GM21529 (cell line): Measurements from ENCODE around the gene PABPN1.
"Not testable (repeated sequence)": the region's sequence is repeated elsewhere in the genome, so short reads cannot be mapped to it uniquely, and the experiment has no call there.

Source experiments
- ATAC-seq: cut with Tn5 transposase; IDR thresholded peaks from one replicate; pipeline ENCODE4 v1.9.1; 2021; ENCODE audit not compliant: unreplicated experiment

The PABPN1 gene

GRCh38 chr14:23301288-23301968 lies 19.8 kb upstream of the PABPN1 start:
- ATAC-seq = peak; percentile 75

DNA sequence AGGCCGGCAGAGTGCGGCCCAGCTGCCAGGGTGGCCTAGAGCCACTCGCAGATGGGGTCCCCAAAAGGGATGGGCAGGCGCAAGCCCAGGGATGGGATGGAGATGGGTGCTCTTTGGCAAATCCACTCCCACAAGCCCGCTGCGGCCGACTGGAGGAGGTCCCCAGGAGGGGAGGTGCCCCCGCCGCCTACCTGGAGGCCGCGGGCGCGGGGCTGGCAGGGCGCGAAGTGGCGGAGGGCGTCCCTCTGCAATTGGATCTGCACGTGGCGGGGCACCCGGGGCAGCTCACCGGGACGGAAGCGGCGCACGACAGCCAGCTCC lies 19.3 kb upstream of the PABPN1 start:
- ATAC-seq = peak; percentile 8

DNA sequence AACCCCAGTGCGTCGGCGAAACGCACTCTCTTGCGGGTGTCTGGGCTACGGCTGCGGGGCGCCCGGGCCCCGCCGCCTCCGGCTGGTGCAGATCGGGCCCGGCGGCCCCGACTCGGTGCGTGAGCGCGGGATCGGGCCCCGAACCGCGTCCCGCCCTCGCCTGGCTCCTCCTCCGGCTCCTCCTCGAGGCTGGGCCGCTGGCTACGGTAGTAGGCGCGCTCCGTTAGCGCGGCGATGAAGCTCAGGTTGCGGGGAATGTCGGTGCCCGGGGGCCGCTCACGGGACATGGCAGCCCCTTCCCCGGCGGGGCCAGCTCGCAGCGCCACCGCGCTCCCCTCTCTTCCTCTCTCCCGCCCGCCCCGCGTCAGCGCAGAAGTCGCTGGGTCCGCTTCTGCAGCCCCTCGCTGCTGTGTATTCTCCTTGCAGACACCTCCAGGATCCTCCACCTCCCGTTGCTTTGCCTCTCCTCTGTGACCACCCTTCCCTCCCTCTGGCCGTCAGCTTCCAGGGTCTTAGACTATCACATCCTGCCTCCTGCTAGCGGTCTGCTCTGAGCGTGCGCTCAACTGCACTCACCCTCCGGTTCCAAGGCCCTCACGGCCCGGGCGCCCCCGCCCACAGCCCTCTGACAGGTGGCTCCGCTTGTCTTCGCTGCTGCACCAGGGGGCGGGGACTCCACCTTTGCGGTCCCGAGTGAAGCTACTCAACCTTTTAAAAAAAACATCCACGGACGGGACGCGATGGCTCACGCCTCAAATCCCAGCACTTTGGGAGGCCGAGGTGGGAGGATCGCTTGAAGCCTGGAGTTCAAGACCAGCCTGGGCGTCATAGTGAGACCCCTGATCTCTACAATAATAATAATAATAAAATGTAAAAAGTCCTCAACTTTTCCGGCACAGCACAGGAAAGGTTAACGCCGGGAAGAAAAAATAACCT lies 18.7 kb upstream of the PABPN1 start, which contains the start of gene PPP1R3E:
TSS of gene PPP1R3E (minus strand) at position 570 of the 936 bp plus-strand sequence. CDS start at position 287, 283 bp downstream.
- peak; percentile 40 for ATAC-seq

DNA sequence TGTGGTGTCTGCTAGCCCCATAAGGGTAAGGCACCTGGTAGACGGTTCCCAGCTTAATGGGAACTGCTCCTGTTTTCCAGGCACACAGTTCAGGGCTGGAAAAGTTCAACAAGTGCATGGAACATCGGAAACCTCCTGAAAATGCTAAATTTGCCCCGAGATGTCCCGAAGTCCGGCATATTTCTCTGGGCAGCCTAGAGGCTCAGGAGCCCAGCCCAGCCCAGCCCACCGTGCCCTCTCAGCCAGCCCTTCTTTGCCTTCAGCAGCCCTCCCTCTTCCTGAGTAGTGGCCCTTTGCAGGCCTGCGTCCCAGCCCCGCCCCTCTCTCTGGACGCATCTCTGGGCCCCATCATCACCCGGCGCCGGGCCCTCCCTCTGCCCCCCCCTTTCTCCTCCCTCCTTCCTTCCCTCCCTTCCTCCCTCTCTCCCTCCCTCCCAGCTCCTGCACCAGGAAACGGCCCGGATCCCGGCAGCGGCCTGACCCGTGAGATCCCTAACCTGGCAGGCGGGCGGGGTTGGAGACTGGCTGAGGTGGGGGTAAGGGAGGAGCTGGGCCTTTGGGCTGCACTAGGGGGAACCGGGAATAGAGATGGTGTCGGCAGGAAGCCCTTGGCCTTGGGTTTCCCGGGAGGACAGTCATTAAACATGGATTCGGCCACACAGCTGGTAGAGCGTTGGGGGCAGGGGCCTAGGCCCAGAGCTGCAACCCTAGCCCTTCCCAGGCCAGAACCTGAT lies 14.7 kb upstream of the PABPN1 start, which contains the start of gene BCL2L2:
TSS of gene BCL2L2 (plus strand) at position 422 of the 734 bp plus-strand sequence. CDS start 935 bp downstream, outside the sequence.
- ATAC-seq = no peak

DNA sequence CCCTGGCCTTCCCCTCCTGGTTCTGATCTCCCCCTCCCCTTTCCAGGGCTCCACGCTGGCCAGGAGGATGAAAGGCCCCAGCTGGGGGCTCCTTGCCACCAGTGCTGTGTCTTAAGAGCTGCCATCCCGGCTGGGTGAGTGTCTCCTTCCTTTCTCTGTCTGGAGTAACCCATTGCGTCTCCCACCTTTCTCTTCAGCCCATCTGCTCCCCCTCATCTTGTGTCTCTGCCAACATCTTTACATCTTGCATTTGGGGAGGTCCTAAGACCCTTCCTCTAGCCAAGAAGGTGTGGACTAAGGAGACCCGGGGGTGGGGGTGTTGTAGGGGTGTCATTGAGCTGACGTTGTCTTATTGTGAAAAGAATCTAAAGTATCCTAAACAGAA lies 14.1 kb upstream of the PABPN1 start:
- ATAC-seq = no peak

DNA sequence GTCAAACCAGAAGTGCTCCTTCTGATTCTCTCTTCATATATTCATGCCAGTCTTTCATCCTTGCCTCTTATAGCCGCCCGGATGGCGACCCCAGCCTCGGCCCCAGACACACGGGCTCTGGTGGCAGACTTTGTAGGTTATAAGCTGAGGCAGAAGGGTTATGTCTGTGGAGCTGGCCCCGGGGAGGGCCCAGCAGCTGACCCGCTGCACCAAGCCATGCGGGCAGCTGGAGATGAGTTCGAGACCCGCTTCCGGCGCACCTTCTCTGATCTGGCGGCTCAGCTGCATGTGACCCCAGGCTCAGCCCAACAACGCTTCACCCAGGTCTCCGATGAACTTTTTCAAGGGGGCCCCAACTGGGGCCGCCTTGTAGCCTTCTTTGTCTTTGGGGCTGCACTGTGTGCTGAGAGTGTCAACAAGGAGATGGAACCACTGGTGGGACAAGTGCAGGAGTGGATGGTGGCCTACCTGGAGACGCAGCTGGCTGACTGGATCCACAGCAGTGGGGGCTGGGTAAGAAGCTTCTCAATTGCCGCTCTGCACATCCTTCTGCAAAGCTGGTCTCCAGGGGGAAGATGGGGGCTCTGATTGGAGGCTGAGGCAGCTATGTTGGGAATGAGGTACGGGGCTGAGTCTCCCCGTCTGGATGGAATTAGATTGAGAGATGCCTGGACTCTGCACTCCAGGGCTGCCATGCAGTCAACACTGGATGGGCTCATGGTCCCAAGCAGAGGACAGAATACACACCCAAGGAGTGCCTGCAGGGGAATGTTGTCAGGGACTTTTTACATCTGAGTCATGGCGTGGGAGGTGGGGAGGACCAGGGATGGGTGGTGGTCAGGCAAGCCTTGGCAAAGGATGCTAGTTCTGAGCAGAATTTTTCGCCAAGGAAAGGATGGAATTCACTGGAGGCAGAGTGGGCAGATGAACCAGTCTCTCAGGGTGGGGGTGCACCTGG lies 13.3 kb upstream of the PABPN1 start:
- ATAC-seq = no peak

DNA sequence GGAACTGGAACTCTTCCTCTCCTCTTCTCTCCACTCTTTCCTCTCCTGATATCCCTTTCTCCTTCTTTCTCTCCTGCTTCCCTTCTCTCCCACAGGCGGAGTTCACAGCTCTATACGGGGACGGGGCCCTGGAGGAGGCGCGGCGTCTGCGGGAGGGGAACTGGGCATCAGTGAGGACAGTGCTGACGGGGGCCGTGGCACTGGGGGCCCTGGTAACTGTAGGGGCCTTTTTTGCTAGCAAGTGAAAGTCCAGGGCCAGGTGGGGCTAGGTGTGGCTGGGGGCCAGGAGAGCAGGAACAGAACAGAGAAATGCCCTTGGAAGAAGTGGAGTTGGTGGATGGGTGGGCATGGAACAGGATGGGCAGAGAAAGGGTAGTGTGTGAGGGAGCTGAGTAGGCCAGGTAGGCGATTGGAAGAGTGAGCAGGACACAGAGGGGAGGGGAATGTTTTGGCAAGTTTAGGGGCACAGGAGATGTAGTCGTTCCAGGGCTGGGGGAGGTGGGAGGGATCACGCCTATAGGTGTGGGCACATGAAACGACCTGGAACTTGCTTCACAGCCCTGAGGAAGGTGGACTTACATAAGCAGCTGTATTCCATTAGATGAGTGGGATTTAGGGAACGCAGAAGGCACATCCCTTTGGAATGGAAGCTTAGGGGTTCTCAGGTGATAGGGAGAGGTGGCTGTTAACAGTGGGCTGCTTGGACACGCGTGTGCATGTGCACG lies 12.4 kb upstream of the PABPN1 start:
- ATAC-seq = no peak

DNA sequence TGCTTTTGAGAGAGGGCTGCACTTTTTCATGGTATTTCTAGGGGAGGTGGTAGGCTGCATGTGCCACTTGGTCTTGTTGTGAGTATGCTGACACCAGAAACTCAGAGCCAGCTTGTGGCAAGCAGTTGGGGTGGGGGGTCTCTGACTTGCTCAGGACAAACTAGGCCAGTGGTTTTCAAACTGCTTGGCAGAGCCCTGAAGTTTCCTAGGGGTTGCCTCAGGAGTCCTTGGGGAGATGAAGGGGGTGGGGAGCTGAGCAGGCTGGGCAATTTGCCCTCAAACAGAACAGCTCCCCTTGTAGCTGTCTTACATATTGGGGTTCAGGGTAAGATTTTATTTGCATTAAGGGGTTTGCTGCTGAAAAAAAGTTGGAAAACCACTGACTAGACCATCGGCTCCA lies 10.7 kb upstream of the PABPN1 start:
- no peak for ATAC-seq

DNA sequence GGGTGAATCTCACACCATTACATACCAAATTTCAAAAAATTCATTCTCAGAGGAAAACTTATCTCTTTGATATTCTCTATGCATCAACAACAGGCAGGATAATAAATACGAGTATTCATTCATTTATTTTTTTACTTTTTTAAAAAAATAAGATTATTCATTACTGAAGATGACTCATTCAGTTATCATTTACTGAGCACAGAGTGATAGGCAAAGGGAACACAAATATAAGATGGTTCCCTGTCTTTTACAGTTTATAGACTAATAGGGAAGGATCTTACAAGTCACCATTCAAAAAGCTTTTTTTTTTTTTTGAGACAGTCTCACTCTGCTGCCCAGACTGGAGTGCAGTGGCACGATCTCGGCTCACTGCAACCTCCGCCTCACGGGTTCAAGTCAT lies 5.0 kb upstream of the PABPN1 start:
- no peak for ATAC-seq

- no peak for ATAC-seq
These were observed 1.3 kb upstream of the PABPN1 start for GRCh38 chr14:23319746-23320583.

DNA sequence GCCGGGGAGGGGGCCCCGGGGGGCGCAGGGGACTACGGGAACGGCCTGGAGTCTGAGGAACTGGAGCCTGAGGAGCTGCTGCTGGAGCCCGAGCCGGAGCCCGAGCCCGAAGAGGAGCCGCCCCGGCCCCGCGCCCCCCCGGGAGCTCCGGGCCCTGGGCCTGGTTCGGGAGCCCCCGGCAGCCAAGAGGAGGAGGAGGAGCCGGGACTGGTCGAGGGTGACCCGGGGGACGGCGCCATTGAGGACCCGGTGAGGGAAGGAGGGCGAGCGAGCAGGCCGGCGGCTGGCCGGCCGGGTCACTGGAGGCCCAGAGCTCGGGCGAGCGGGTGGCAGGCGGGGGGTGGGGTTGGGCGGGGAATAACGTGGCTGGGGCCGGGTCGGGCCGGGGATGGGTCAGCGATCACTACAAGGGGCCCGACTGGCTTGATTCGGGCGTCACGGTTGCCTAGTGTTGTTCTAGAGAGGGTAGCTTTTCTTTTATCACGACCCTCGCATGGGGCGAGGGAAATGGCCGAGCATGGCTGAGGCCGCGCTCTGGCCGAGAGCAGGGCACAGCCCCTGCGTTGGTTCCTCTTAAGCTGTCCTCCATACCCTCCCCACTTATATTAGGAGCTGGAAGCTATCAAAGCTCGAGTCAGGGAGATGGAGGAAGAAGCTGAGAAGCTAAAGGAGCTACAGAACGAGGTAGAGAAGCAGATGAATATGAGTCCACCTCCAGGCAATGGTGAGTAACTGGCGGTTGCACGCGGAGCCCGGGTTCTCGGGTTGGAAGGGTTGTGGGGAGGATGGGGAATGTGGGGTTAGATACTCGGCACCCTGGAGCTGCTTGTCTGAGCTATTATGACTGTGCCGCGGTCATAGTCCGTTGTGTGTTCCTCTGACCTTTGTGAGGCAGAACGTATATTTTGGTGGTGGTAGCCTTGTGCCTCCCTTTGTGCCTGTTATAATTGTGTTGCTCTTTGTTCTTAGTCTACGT lies 603 bp downstream of the PABPN1 start:
- ATAC-seq = peak; percentile 17

DNA sequence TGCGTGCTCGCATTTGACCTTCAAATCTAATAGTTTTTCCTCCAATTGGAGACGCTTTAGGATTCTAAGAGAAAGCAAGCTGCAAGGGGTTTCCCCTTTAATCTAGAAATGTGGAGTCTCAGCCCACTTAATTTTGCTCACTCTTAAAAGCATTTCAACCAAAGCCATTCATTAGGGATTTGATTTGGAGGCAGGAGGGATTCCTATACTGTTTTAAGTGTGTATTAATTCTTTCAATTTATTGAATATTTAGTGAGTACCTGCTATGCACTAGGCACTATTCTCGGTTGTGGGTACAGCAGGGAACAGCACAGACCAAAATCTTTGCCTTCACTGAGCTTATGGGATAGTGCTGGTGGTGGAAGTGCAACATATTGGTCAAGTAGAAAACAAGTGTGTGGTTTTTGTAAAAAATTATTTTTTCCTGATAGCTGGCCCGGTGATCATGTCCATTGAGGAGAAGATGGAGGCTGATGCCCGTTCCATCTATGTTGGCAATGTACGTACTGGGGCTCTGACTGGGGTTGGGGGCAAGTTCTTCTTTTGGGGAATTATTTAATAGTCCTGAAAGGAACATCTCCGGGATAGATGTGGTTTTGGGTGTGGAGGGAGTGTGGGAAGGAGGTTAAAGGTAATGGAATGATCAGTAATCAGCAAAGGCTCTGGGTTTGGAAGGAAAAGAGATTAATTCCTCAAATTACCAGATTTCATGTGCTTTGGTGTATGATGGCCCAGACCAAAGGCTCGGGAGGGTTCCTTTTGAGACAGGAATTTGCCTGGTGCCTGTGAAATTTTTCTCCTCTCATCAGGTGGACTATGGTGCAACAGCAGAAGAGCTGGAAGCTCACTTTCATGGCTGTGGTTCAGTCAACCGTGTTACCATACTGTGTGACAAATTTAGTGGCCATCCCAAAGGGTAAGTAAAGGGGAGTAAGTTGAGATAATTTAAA lies 1.6 kb downstream of the PABPN1 start:
- no peak for ATAC-seq

DNA sequence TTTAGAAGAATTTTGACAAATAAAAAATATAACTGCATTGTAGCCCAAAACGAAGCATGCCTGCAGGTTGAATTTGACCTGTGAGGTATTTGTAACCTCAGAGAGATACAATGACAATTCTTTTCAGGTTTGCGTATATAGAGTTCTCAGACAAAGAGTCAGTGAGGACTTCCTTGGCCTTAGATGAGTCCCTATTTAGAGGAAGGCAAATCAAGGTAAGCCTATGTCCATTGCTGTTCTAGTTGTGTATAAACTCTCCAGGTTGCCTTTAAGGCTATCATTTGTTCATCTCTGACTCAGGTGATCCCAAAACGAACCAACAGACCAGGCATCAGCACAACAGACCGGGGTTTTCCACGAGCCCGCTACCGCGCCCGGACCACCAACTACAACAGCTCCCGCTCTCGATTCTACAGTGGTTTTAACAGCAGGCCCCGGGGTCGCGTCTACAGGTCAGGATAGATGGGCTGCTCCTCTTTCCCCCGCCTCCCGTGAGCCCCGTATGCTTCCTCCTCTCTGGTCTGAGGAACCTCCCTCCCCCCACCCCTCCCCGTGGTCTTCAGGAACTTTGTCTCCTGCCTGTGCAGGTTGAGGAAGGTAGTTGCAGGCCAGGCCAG lies 2.7 kb downstream of the PABPN1 start:
- ATAC-seq = no peak

- ATAC-seq = no peak
These were observed 3.2 kb downstream of the PABPN1 start for GRCh38 chr14:23324455-23324846.

DNA sequence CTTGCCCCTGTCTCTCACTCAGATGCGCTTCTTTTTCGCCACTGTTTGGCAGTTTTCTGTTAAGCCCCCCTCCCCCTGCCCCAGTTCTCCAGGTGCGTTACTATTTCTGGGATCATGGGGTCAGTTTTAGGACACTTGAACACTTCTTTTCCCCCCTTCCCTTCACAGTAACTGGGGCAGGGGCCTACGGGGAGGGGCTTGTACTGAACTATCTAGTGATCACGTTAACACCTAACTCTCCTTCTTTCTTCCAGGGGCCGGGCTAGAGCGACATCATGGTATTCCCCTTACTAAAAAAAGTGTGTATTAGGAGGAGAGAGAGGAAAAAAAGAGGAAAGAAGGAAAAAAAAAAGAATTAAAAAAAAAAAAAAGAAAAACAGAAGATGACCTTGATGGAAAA lies 3.7 kb downstream of the PABPN1 start:
- ATAC-seq = no peak

DNA sequence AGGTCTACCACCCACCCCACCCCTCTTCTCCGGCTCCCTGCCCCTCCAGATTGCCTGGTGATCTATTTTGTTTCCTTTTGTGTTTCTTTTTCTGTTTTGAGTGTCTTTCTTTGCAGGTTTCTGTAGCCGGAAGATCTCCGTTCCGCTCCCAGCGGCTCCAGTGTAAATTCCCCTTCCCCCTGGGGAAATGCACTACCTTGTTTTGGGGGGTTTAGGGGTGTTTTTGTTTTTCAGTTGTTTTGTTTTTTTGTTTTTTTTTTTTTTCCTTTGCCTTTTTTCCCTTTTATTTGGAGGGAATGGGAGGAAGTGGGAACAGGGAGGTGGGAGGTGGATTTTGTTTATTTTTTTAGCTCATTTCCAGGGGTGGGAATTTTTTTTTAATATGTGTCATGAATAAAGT lies 4.5 kb downstream of the PABPN1 start:
- ATAC-seq = not testable (repeated sequence)
